Right renal pelvis (tissue), 4 donors: ENCODE measurements around the gene NAA38. TPM values are rescaled to one million over a fixed set of nuclear protein-coding genes. Genes with fewer than 3 reads are reported as not detected.

Experiments
- DNase-seq, 4 donors: peaks; one replicate each; pipeline ENCODE4 v3.0.0-alpha.2; 2013; ENCODE audit warnings: low read depth in 4 of 4, low spot score in 3 of 4, missing footprints in 1 of 4
- polyA plus RNA-seq, 4 donors: library from polyadenylated mRNA; unstranded; fragments of 120-200 nt; gene quantifications; one replicate each; pipeline ENCODE4 v1.2.1, GENCODE V29; 2013; ENCODE audit not compliant: insufficient read length in 4 of 4

The NAA38 gene
- polyA plus RNA-seq, 4 donors: 74.9 to 109 (median 81.6) TPM

DNA sequence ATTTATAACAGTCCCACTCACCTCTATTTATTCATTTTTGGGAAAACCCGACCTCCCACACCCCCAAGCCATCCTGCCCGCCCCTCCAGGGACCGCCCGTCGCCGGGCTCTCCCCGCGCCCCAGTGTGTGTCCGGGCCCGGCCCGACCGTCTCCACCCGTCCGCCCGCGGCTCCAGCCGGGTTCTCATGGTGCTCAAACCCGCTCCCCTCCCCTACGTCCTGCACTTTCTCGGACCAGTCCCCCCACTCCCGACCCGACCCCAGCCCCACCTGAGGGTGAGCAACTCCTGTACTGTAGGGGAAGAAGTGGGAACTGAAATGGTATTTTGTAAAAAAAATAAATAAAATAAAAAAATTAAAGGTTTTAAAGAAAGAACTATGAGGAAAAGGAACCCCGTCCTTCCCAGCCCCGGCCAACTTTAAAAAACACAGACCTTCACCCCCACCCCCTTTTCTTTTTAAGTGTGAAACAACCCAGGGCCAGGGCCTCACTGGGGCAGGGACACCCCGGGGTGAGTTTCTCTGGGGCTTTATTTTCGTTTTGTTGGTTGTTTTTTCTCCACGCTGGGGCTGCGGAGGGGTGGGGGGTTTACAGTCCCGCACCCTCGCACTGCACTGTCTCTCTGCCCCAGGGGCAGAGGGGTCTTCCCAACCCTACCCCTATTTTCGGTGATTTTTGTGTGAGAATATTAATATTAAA is 3.1 kb downstream of the NAA38 start:
- no peak for DNase-seq

DNA sequence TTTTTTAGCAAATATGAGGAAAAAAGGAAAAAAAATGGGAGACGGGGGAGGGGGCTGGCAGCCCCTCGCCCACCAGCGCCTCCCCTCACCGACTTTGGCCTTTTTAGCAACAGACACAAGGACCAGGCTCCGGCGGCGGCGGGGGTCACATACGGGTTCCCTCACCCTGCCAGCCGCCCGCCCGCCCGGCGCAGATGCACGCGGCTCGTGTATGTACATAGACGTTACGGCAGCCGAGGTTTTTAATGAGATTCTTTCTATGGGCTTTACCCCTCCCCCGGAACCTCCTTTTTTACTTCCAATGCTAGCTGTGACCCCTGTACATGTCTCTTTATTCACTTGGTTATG is 3.7 kb downstream of the NAA38 start:
- DNase-seq: no peak

DNA sequence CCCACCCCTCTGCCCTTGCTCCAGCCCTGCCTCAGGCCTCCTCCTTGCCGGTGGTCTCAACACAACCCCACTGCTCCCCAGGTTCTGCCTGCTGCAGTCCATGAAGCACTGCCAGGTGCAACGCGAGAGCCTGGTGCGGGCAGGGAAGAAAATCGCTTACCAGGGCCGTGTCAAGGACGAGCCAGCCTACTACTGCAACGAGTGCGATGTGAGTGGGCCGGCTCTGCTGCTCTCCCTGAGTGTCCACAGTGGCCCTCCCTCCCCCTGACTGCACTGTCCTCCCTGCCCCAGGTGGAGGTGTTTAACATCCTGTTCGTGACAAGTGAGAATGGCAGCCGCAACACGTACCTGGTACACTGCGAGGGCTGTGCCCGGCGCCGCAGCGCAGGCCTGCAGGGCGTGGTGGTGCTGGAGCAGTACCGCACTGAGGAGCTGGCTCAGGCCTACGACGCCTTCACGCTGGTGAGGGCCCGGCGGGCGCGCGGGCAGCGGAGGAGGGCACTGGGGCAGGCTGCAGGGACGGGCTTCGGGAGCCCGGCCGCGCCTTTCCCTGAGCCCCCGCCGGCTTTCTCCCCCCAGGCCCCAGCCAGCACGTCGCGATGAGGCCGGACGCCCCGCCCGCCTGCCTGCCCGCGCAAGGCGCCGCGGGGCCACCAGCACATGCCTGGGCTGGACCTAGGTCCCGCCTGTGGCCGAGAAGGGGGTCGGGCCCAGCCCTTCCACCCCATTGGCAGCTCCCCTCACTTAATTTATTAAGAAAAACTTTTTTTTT is 4.3 kb downstream of the NAA38 start:
- DNase-seq: no peak

DNA sequence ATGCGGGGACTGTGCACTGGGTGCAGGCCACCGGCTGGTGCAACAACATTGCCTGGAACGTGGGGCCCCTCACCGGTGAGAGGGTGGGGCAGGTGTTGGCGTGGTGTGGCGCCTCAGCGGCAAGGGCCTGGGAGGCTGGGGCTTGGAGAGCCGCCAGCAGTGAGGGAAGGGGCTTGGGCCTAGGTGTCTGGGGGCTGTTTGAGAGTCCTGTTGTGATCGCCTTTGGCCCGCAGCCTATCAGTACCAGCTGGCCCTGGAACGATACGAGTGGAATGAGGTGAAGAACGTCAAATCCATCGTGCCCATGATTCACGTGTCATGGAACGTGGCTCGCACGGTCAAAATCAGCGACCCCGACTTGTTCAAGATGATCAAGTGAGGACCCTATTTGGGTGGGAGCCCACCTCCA is 5.1 kb downstream of the NAA38 start:
- DNase-seq: no peak

DNA sequence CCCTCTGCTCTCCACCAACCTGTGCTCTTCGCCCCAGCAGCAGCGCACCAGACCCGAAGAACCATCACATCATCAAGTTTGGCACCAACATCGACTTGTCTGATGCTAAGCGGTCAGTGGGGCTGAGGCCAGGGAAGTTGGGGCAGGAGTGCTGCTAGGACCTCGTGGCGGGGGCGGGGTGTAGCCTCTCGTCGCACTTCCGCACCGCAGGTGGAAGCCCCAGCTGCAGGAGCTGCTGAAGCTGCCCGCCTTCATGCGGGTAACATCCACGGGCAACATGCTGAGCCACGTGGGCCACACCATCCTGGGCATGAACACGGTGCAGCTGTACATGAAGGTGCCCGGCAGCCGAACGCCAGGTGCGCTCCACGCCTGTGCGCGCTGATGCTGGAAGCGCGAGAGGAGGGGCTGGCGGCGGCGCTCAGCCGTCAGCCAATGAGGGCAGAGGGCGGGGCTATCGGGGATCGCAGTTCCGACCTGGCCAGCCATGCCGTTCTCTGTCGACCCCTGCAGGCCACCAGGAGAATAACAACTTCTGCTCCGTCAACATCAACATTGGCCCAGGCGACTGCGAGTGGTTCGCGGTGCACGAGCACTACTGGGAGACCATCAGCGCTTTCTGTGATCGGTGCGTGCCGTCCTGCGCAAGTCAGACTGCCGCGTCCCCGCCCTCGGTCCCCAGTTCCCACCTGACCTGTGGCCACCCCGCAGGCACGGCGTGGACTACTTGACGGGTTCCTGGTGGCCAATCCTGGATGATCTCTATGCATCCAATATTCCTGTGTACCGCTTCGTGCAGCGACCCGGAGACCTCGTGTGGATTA is 5.7 kb downstream of the NAA38 start:
- DNase-seq: peak in 2 of 4 donors; percentile 74 to 85

DNA sequence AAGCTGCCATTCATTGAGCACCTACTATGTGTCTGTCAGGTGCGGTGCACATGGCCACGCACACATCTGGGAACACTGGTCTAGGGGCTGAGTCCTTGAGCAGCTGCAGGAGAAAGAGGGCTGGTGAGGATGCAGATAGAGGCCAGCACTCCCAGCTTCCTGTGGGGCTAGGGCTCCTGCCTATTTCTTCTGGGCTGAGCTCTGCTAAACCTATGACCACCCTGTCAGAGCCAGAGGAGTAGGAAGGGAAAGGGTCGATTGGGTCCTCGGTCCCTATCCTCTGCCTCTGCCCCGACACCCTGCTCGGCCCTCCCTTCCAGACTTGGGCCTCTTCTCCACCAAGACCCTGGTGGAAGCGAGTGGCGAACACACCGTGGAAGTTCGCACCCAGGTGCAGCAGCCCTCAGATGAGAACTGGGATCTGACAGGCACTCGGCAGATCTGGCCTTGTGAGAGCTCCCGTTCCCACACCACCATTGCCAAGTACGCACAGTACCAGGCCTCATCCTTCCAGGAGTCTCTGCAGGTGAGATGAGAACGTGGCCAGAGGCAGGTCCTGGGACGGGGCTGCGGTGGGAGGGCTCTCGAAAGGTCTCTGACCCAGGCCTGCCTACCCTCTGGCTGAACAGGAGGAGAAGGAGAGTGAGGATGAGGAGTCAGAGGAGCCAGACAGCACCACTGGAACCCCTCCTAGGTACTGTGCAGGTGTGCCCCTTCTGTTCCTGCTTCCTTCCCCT is 6.5 kb downstream of the NAA38 start:
- DNase-seq: no peak

DNA sequence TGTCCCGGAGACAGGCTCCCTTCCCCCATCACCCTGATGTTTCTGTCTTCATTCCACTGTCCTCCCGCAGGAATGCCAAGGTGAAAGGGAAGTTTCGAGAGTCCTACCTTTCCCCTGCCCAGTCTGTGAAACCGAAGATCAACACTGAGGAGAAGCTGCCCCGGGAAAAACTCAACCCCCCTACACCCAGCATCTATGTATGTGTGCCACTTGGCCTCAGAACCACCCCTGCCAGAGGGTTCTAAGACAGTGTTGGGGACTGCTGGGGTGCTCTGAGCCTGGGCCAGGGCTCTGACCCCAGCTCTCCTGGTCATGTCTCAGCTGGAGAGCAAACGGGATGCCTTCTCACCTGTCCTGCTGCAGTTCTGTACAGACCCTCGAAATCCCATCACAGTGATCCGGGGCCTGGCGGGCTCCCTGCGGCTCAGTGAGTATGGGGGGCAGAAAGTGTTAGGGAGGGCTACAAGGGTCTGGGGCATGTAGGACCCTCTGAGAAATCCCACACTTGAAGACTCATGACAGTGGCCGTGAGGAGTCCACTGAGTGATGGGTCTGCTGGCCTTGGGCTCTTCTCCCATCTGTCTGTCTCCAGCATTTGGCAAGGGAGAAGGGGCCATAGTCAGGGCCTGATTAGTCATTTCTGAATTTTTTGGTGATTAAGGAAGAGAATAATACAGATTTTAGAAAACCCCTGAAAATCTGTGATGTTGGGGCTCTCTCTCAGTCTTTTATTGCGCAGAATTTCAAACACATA is 7.4 kb downstream of the NAA38 start:
- no peak for DNase-seq

DNA sequence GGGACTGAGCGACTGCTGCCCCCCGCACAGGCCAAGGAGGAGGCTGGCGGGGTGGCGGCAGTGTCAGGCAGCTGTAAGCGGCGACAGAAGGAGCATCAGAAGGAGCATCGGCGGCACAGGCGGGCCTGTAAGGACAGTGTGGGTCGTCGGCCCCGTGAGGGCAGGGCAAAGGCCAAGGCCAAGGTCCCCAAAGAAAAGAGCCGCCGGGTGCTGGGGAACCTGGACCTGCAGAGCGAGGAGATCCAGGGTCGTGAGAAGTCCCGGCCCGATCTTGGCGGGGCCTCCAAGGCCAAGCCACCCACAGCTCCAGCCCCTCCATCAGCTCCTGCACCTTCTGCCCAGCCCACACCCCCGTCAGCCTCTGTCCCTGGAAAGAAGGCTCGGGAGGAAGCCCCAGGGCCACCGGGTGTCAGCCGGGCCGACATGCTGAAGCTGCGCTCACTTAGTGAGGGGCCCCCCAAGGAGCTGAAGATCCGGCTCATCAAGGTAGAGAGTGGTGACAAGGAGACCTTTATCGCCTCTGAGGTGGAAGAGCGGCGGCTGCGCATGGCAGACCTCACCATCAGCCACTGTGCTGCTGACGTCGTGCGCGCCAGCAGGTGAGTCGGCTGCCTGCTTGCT is 8.1 kb downstream of the NAA38 start:
- no peak for DNase-seq

DNA sequence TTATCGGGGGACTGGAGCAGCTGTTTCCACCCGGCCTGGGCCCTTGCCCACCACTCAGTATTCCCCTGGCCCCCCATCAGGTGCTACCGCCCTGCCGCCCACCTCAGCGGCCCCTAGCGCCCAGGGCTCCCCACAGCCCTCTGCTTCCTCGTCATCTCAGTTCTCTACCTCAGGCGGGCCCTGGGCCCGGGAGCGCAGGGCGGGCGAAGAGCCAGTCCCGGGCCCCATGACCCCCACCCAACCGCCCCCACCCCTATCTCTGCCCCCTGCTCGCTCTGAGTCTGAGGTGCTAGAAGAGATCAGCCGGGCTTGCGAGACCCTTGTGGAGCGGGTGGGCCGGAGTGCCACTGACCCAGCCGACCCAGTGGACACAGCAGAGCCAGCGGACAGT is 8.6 kb downstream of the NAA38 start:
- no peak for DNase-seq

DNA sequence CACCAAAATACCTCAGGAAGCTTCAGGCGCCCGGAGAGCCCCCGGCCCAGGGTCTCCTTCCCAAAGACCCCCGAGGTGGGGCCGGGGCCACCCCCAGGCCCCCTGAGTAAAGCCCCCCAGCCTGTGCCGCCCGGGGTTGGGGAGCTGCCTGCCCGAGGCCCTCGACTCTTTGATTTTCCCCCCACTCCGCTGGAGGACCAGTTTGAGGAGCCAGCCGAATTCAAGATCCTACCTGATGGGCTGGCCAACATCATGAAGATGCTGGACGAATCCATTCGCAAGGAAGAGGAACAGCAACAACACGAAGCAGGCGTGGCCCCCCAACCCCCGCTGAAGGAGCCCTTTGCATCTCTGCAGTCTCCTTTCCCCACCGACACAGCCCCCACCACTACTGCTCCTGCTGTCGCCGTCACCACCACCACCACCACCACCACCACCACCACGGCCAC is 9.2 kb downstream of the NAA38 start:
- DNase-seq: no peak

DNA sequence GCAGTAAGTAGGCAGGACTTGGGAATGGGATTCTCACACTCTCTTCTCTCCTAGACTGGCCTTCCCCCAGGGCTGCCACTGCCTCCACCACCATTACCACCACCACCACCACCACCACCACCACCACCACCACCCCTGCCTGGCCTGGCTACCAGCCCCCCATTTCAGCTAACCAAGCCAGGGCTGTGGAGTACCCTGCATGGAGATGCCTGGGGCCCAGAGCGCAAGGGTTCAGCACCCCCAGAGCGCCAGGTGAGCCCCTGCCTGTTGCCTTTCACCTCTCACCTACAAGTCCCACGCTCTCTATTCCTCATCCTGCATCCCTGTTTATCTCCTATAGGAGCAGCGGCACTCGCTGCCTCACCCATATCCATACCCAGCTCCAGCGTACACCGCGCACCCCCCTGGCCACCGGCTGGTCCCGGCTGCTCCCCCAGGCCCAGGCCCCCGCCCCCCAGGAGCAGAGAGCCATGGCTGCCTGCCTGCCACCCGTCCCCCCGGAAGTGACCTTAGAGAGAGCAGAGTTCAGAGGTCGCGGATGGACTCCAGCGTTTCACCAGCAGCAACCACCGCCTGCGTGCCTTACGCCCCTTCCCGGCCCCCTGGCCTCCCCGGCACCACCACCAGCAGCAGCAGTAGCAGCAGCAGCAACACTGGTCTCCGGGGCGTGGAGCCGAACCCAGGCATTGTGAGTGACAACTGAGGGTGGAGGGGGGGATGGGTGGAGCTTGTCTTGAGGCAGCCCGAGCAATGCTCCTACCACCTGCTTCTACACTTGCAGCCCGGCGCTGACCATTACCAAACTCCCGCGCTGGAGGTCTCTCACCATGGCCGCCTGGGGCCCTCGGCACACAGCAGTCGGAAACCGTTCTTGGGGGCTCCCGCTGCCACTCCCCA is 10.3 kb downstream of the NAA38 start:
- no peak for DNase-seq

DNA sequence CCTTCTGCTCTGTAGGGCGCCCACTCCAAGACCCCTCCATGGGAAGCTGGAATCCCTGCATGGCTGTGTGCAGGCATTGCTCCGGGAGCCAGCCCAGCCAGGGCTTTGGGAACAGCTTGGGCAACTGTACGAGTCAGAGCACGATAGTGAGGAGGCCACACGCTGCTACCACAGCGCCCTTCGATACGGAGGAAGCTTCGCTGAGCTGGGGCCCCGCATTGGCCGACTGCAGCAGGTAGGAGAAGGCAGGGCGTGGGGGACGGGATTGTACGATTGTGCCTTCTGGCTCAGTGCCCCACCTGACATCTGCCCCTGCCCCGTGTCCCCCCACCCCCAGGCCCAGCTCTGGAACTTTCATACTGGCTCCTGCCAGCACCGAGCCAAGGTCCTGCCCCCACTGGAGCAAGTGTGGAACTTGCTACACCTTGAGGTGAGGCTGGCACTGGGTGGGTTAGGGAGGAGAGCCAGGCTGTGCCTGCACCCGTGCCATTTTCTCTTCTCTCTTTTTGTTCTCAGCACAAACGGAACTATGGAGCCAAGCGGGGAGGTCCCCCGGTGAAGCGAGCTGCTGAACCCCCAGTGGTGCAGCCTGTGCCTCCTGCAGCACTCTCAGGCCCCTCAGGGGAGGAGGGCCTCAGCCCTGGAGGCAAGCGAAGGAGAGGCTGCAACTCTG is 11.2 kb downstream of the NAA38 start:
- DNase-seq: no peak

DNA sequence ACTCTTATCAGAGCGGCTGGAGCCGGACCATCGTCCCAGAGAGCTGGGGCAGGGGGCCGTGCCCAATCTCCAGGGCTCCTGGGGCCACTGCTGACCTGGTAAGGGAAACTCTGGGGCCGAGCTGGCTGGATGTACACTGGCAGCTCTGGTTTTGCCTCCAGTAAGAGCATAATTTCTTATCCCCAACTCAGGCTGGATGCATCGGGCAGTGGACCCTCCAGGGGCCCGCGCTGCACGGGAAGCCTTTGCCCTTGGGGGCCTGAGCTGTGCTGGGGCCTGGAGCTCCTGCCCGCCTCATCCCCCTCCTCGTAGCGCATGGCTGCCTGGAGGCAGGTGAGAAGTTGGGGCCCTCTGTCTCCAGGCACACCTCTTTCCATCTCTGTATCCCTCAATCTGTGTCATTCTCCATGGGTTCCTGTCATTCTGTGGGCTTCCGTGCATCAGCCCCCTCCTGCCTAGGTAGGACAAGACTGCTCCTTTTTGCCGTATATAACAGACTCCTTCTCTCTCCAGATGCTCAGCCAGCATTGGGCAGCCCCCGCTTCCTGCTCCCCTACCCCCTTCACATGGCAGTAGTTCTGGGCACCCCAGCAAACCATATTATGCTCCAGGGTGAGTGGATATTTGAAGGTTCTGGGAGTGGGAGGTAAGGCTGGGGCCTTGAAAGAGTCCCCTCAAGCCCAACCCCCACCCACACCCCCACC is 11.8 kb downstream of the NAA38 start:
- DNase-seq: no peak

DNA sequence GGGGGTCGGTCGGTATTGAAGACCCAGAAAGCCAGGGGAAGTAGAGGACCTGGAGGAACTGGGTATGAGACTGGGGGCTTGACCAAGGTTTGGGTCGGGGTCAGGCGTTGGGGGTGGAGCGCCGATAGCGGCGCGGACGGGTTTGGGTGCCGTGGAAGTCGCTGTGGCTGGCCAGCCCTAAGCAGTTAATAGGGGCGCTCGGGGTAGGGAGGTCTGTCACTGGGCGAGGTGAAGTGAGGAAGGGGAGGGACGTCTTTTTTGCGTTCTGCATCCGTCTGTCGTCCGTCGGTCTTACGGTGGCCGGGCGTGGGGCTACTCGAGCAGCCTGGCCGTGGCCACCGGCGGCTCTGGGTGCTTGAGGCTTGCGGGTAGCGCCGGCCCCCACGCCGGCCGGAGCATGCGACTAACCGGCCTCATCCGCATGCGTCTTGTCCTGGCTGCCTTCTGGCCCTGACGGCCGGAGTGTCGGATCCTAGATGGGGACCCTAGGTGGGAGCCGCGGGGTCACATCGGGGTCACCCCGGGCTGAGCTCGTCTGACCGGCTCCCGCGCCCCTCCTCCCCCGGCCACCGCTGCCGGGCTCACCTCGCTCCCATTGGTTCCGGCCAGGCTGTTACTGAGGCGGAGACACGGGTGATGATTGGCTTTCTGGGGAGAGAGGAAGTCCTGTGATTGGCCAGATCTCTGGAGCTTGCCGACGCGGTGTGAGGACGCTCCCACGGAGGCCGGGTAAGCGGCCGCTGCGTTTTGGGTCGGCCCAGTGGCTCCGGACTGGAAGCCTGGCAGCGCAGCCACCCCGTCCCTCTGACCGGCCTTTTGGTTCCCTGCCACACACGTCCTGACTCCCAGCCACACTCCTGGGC is 12.8 kb downstream of the NAA38 start:
- DNase-seq: peak in 2 of 4 donors; percentile 83 to 84

DNA sequence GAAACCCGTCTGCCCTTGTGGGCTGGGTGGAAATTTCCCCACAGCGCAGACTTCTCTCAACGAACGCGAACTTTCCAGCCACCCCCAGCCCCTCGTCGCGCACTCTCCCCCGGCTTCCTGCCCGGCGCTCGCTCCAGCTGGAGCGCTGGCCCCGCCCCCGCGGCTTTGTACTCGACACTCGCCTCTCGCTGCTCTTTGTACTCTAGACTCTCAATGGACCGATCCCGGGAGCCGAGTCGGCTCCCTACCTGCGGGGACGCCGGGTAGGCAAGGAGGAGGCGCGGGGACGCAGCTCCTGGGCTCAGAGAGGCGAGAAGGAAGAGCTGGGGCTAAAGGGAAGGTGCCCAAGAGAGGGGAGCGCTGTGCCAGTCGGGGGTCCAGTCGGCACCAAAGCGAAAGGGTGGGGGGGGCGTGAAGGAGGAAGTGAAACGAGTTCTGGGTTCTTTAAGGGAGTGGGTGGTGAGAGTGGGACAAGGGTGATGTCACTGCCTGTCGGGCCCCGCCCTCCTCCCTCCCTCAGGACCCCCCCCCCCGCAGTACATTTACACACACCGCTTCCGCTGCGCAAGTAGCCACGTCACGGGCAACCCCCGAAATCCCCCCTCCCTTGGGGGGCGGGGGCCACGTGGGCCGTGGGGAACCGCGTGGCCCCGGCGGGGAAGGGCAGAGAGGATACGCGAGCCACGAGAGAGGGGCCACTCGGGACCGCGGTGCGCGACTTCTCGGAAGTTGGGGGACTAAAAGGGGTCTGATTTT is 13.6 kb downstream of the NAA38 start:
- DNase-seq: peak in 2 of 4 donors; percentile 70 to 71

DNA sequence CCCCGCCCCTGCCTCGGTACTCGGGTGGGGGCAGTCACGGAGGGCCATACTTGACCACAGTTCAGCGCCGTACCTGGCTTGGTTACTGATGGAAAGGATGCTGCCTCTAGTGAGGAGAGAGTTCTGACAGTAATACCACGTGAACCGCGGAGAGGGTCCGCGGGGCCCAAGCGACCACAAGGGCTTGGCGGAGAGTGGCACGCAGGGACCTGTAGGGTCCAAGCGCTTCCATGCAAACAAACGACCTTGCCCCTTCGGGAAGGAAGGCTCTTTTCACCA is 14.2 kb downstream of the NAA38 start:
- DNase-seq: no peak
